Ascending aorta (tissue), 2 donors: Measurements from ENCODE around the gene KIR3DL1. TPM values are rescaled to one million over a fixed set of nuclear protein-coding genes. Genes with fewer than 3 reads are reported as not detected.
"Not testable (repeated sequence)": the region's sequence is repeated elsewhere in the genome, so short reads cannot be mapped to it uniquely, and the experiment has no call there.

ENCODE experiments used
- DNase-seq, 2 donors: peaks; one replicate each; pipeline ENCODE4 v3.0.0-alpha.2; 2019; ENCODE audit warnings: low spot score in 2 of 2
- H3K27ac ChIP-seq, 2 donors: fragments of 200-600 bp; sonication (generic); one replicate each; pipeline ENCODE4 v1.5.1; 2016 to 2017; ENCODE audit warnings: mild to moderate bottlenecking in 1 of 2
- H3K27me3 ChIP-seq: fragments of 200-600 bp; sonication (generic); one replicate; pipeline ENCODE4 v1.5.1; 2017
- H3K36me3 ChIP-seq, 2 donors: fragments of 200-600 bp; sonication (generic); one replicate each; pipeline ENCODE4 v1.5.1; 2016
- H3K4me1 ChIP-seq, 2 donors: fragments of 200-600 bp; sonication (generic); one replicate each; pipeline ENCODE4 v1.5.1; 2016 to 2017; ENCODE audit warnings: mild to moderate bottlenecking in 1 of 2
- H3K4me3 ChIP-seq, 2 donors: fragments of 200-600 bp; sonication (generic); one replicate each; pipeline ENCODE4 v1.5.1; 2016 to 2017; ENCODE audit warnings: mild to moderate bottlenecking in 1 of 2
- H3K9me3 ChIP-seq, 2 donors: fragments of 200-600 bp; sonication (generic); one replicate each; pipeline ENCODE4 v1.5.1; 2016
- intact Hi-C: fragments of 100-400 bp; cut with DNase I; formaldehyde crosslinking; loops from one replicate; pipeline ENCODE4 v1.15.1; 2023
- total RNA-seq: library from RNA; depleted of rRNA; stranded (reverse); fragments of >200 nt; gene quantifications from one replicate; pipeline ENCODE4 v1.1.0, GENCODE V29; 2016

The KIR3DL1 gene
- total RNA-seq = not detected

GRCh38 chr19:54816251-54816650 lies at the start of gene KIR3DL1:
Gene KIR3DL1 (plus strand): TSS chr19:54816468.
- H3K9me3 ChIP-seq, DNase-seq, intact Hi-C loops: not testable (repeated sequence)

GRCh38 chr19:54769646-54770045 lies 46.6 kb upstream of the KIR3DL1 start, which contains the start of gene KIR2DL1:
Gene KIR2DL1 (plus strand): TSS chr19:54769793. CDS start chr19:54769851, 58 bp downstream.
- DNase-seq = peak in 1 of 2 donors; percentile 31
- H3K36me3 ChIP-seq, H3K9me3 ChIP-seq, H3K4me3 ChIP-seq, H3K27ac ChIP-seq, H3K27me3 ChIP-seq, H3K4me1 ChIP-seq: not testable (repeated sequence)
- intact Hi-C loops = loop anchor here (5.0 kb wide), 1 partner anchor 78 kb away; no protein-coding TSS in a partner anchor

More at GRCh38 chr19:54816251-54816650, at the start of gene KIR3DL1:
- not testable (repeated sequence) for H3K4me3 ChIP-seq, H3K4me1 ChIP-seq, H3K27ac ChIP-seq, H3K36me3 ChIP-seq, H3K27me3 ChIP-seq

GRCh38 chr19:54770511-54770910 lies 45.8 kb upstream of the KIR3DL1 start:
- H3K9me3 ChIP-seq, DNase-seq, H3K4me1 ChIP-seq, H3K27me3 ChIP-seq, H3K36me3 ChIP-seq, H3K27ac ChIP-seq, H3K4me3 ChIP-seq: not testable (repeated sequence)
- intact Hi-C loops = loop anchor here (5.0 kb wide), 1 partner anchor 77 kb away; no protein-coding TSS in a partner anchor

- not testable (repeated sequence) for H3K4me1 ChIP-seq, H3K27me3 ChIP-seq, H3K4me3 ChIP-seq, H3K27ac ChIP-seq, H3K36me3 ChIP-seq, H3K9me3 ChIP-seq
- DNase-seq = peak in 1 of 2 donors; percentile 58
- intact Hi-C loops = loop anchor here (5.0 kb wide), 1 partner anchor 76 kb away; no protein-coding TSS in a partner anchor
These were observed 45.0 kb upstream of the KIR3DL1 start for GRCh38 chr19:54771018-54771960.

- not testable (repeated sequence) for H3K4me1 ChIP-seq, H3K36me3 ChIP-seq, H3K9me3 ChIP-seq, DNase-seq, H3K27me3 ChIP-seq, H3K4me3 ChIP-seq, H3K27ac ChIP-seq
- intact Hi-C loops = loop anchor here (5.0 kb wide), 1 partner anchor 75 kb away; no protein-coding TSS in a partner anchor
These were observed 43.6 kb upstream of the KIR3DL1 start for GRCh38 chr19:54772666-54773065.

- H3K4me1 ChIP-seq, H3K9me3 ChIP-seq, H3K4me3 ChIP-seq, H3K27ac ChIP-seq, intact Hi-C loops, H3K27me3 ChIP-seq, H3K36me3 ChIP-seq: not testable (repeated sequence)
- peak in 1 of 2 donors; percentile 54 for DNase-seq
These were observed 41.0 kb upstream of the KIR3DL1 start for GRCh38 chr19:54775095-54775815.

- DNase-seq, H3K4me3 ChIP-seq, H3K27me3 ChIP-seq, intact Hi-C loops, H3K36me3 ChIP-seq, H3K27ac ChIP-seq, H3K4me1 ChIP-seq, H3K9me3 ChIP-seq: not testable (repeated sequence)
These were observed 40.4 kb upstream of the KIR3DL1 start for GRCh38 chr19:54775830-54776229.

GRCh38 chr19:54777851-54778250 lies 38.4 kb upstream of the KIR3DL1 start:
- H3K4me3 ChIP-seq, H3K4me1 ChIP-seq, DNase-seq, H3K9me3 ChIP-seq, H3K36me3 ChIP-seq, H3K27me3 ChIP-seq, intact Hi-C loops, H3K27ac ChIP-seq: not testable (repeated sequence)

- H3K4me3 ChIP-seq, H3K27ac ChIP-seq, H3K27me3 ChIP-seq, intact Hi-C loops, H3K36me3 ChIP-seq, H3K4me1 ChIP-seq, H3K9me3 ChIP-seq, DNase-seq: not testable (repeated sequence)
These were observed 37.4 kb upstream of the KIR3DL1 start for GRCh38 chr19:54778896-54779295.

GRCh38 chr19:54782916-54783315 lies 33.4 kb upstream of the KIR3DL1 start:
- H3K4me3 ChIP-seq, DNase-seq, H3K27ac ChIP-seq, H3K27me3 ChIP-seq, intact Hi-C loops, H3K9me3 ChIP-seq, H3K4me1 ChIP-seq, H3K36me3 ChIP-seq: not testable (repeated sequence)

- intact Hi-C loops, DNase-seq: not testable (repeated sequence)
These were observed 30.1 kb upstream of the KIR3DL1 start for GRCh38 chr19:54786091-54786723.

GRCh38 chr19:54788154-54788553 lies 28.1 kb upstream of the KIR3DL1 start:
- H3K27me3 ChIP-seq, H3K9me3 ChIP-seq, H3K27ac ChIP-seq, intact Hi-C loops, H3K36me3 ChIP-seq, H3K4me1 ChIP-seq, DNase-seq, H3K4me3 ChIP-seq: not testable (repeated sequence)

More at GRCh38 chr19:54786091-54786723, 30.1 kb upstream of the KIR3DL1 start:
- H3K27ac ChIP-seq, H3K9me3 ChIP-seq, H3K4me3 ChIP-seq, H3K27me3 ChIP-seq, H3K36me3 ChIP-seq, H3K4me1 ChIP-seq: not testable (repeated sequence)
